K562 (cell line): ENCODE results near the gene CTPS1. TPM values are rescaled to one million over a fixed set of nuclear protein-coding genes. Genes with fewer than 3 reads are reported as not detected.

Source experiments
- ATAC-seq: fragments of 200-7000 bp; cut with Tn5 transposase; 3 replicates; pipeline ENCODE4 v1.9.1; 2020; ENCODE audit warnings: moderate library complexity
- BruUV-seq: library from RNA; stranded (reverse); fragments of 400-500 nt; replicated peaks from 2 replicates; lab custom pipeline; 2021; lab: Mats Ljungman, UMichigan
- CTCF ChIA-PET: fragments of 300-600 bp; formaldehyde crosslinking; extraction: SDS; loops from one replicate; lab custom pipeline; 2021; ENCODE audit warnings: low intra/inter-chr PET ratio; lab: Yijun Ruan, JAX
- POLR2A ChIA-PET: fragments of 300-600, 350-650 bp; sonication (Branson Sonifier 250); formaldehyde crosslinking; extraction: SDS; loops from one replicate; lab custom pipeline; 2021; ENCODE audit warnings: antibody characterized with exemption, inconsistent platforms; lab: Yijun Ruan, JAX
- DNase-seq, 4 experiments: peaks; one replicate each; pipeline versions ENCODE4 v3.0.0 to v3.0.0-alpha.2; 2011 to 2018; ENCODE audit warnings: low spot score in 3 of 4, mixed read lengths in 3 of 4; ENCODE audit errors: extremely low read depth in 1 of 4
- FAIRE-seq: peaks from 2 replicates; lab custom pipeline; 2011; peaks lifted over from hg19 to GRCh38; lab: Jason Lieb, UNC
- H2AFZ ChIP-seq: 2 replicates; pipeline ENCODE4 v1.6.0; 2011; ENCODE audit warnings: low read depth, low read length, control low read depth, inconsistent platforms
- H3K27ac ChIP-seq: fragments of 200-600 bp; 3 replicates; pipeline ENCODE4 v1.8.0; 2011; ENCODE audit warnings: low read depth, mild to moderate bottlenecking, control low read depth, inconsistent platforms, low read length, moderate library complexity, mixed read lengths; ENCODE audit errors: extremely low read depth
- H3K27me3 ChIP-seq, 2 experiments: fragments of 300-600 bp in 1 of 2; 2 replicates in 1 of 2; 3 replicates in 1 of 2; pipeline versions ENCODE4 v1.6.0 to v1.8.0; 2011; ENCODE audit warnings: inconsistent platforms in 2 of 2, low read length in 2 of 2, mild to moderate bottlenecking in 1 of 2, mixed read lengths in 1 of 2, moderate library complexity in 1 of 2; ENCODE audit not compliant: control insufficient read depth in 2 of 2, insufficient read depth in 2 of 2
- H3K36me3 ChIP-seq: fragments of 300-600 bp; 3 replicates; pipeline ENCODE4 v1.8.0; 2011; ENCODE audit warnings: mild to moderate bottlenecking, low read length, inconsistent platforms; ENCODE audit not compliant: control insufficient read depth, insufficient read depth
- H3K4me1 ChIP-seq, 2 experiments: fragments of 200-600 bp in 1 of 2; replicated peaks in 1 of 2; 2 replicates in 1 of 2; 3 replicates in 1 of 2; pipeline versions ENCODE4 v1.5.1 to v1.8.0; 2011; ENCODE audit warnings: inconsistent platforms in 2 of 2, low read length in 2 of 2, mild to moderate bottlenecking in 1 of 2, mixed read lengths in 1 of 2, moderate library complexity in 1 of 2; ENCODE audit not compliant: control insufficient read depth in 2 of 2, insufficient read depth in 2 of 2
- H3K4me2 ChIP-seq: 2 replicates; pipeline ENCODE4 v1.6.1; 2011; ENCODE audit warnings: low read length, control low read depth, inconsistent platforms, mixed read lengths; ENCODE audit not compliant: insufficient read depth
- H3K4me3 ChIP-seq: fragments of 200-600 bp; sonication (generic), shearing (Covaris generic); 2 replicates; pipeline ENCODE4 v1.5.1; 2016; ENCODE audit warnings: control low read depth, inconsistent platforms
- H3K79me2 ChIP-seq: fragments of 200-600 bp; 3 replicates; pipeline ENCODE4 v1.8.0; 2011; ENCODE audit warnings: low read length, inconsistent platforms; ENCODE audit not compliant: control insufficient read depth, insufficient read depth
- H3K9ac ChIP-seq, 2 experiments: 2 replicates each; pipeline versions ENCODE4 v1.6.0 to v1.6.1; 2011; ENCODE audit warnings: low read depth in 2 of 2, low read length in 2 of 2, control low read depth in 1 of 2, inconsistent platforms in 1 of 2, mild to moderate bottlenecking in 1 of 2, mixed read lengths in 1 of 2; ENCODE audit not compliant: insufficient read depth in 1 of 2
- H3K9me1 ChIP-seq: one replicate; pipeline ENCODE4 v1.6.0; 2011; ENCODE audit warnings: inconsistent platforms, mild to moderate bottlenecking, low read length, moderate library complexity; ENCODE audit not compliant: control insufficient read depth, insufficient read depth
- H3K9me3 ChIP-seq: replicated peaks from 2 replicates; pipeline ENCODE4 v1.5.1; 2011; ENCODE audit warnings: low read depth, low read length, inconsistent platforms; ENCODE audit not compliant: control insufficient read depth, insufficient read depth
- H4K20me1 ChIP-seq: replicated peaks from 2 replicates; pipeline ENCODE4 v1.6.1; 2011; ENCODE audit warnings: low read length, inconsistent platforms, mixed read lengths; ENCODE audit not compliant: control insufficient read depth, insufficient read depth
- CTBP1 ChIP-seq: fragments of 450-650 bp; IDR thresholded peaks from 2 replicates; pipeline ENCODE4 v1.6.1; 2016; ENCODE audit warnings: borderline replicate concordance
- GTF2E2 ChIP-seq: fragments of 200-800 bp; sonication (Bioruptor generic); IDR thresholded peaks from 2 replicates; pipeline ENCODE4 v1.6.1; 2016; ENCODE audit warnings: missing genetic modification characterization, missing compliant biosample characterization
- ILK ChIP-seq: fragments of 450-650 bp; IDR thresholded peaks from 2 replicates; pipeline ENCODE4 v1.6.1; 2016; ENCODE audit warnings: missing genetic modification characterization, low read depth, mild to moderate bottlenecking, missing compliant biosample characterization, moderate library complexity, borderline replicate concordance
- NFE2 ChIP-seq: IDR thresholded peaks from 2 replicates; pipeline ENCODE4 v1.6.1; 2014; ENCODE audit warnings: antibody characterized with exemption, low read depth
- RFX7 ChIP-seq: fragments of 250-450 bp; sonication (Bioruptor Pico); IDR thresholded peaks from 2 replicates; pipeline ENCODE4 v1.5.1; 2021; ENCODE audit warnings: mild to moderate bottlenecking
- SAFB2 ChIP-seq: fragments of 200-400 bp; formaldehyde crosslinking; IDR thresholded peaks from 2 replicates; pipeline ENCODE4 v1.6.1; 2018; ENCODE audit warnings: borderline replicate concordance, low read length, low read depth, moderate library complexity; ENCODE audit not compliant: severe bottlenecking
- SAP30 ChIP-seq: fragments of 200-600 bp; sonication (generic); IDR thresholded peaks from 2 replicates; pipeline ENCODE4 v1.6.1; 2012; ENCODE audit warnings: borderline replicate concordance, low read depth, mild to moderate bottlenecking, moderate library complexity, low read length, control low read depth, inconsistent platforms; ENCODE audit not compliant: insufficient read depth, poor library complexity, severe bottlenecking
- SP2 ChIP-seq: IDR thresholded peaks from 2 replicates; pipeline ENCODE4 v1.6.1; 2011; ENCODE audit warnings: mild to moderate bottlenecking, low read depth, low read length, moderate library complexity; ENCODE audit not compliant: poor library complexity, severe bottlenecking; ENCODE audit errors: extremely low read depth
- SRSF7 ChIP-seq: fragments of 200-400 bp; formaldehyde crosslinking; optimal IDR thresholded peaks from 2 replicates; pipeline ENCODE3; 2017; ENCODE audit warnings: mild to moderate bottlenecking, low read depth, low read length
- ZNF584 ChIP-seq: fragments of 200-800 bp; sonication (Bioruptor generic); IDR thresholded peaks from 2 replicates; pipeline ENCODE4 v1.6.1; 2016; ENCODE audit warnings: low read depth, mild to moderate bottlenecking, missing genetic modification characterization, missing compliant biosample characterization
- ZNF586 ChIP-seq: fragments of 450-650 bp; formaldehyde crosslinking; conservative IDR thresholded peaks from 2 replicates; pipeline ENCODE4 v1.4.0; 2020; ENCODE audit warnings: mild to moderate bottlenecking, moderate library complexity
- ZZZ3 ChIP-seq: fragments of 450-650 bp; IDR thresholded peaks from 2 replicates; pipeline ENCODE4 v1.6.1; 2016; ENCODE audit warnings: antibody characterized with exemption, mild to moderate bottlenecking, moderate library complexity
- WGBS: fragments of 100-300 bp; shearing (Covaris generic); methylation state at CpG from one replicate; pipeline ENCODE4 v1.1.6; 2016; ENCODE audit warnings: low coverage, mixed read lengths; ENCODE audit not compliant: insufficient coverage; ENCODE audit errors: missing lambda C conversion rate; 5-methylcytosine and 5-hydroxymethylcytosine counted together
- in situ Hi-C: fragments of 300-500 bp; cut with MboI; formaldehyde crosslinking; loops from 4 replicates; pipeline ENCODE4 v1.15.0; 2018; ENCODE audit warnings: inconsistent platforms, mixed read lengths
- intact Hi-C: fragments of 100-400 bp; cut with micrococcal nuclease; formaldehyde crosslinking; loops from 2 replicates; pipeline ENCODE4 v1.14.2; 2022
- polyA plus RNA-seq, 8 experiments: library from polyadenylated mRNA; depleted of rRNA in 4 of 8; stranded (reverse) in 5 of 8; unstranded in 3 of 8; fragments of >200 nt; fragmentation: Nextera tagmentation in 2 of 8; fragmentation: Illumina TruSeq in 1 of 8; extraction: Ambion mirVana in 2 of 8; extraction: Trizol in 1 of 8; gene quantifications; 2 replicates each; pipeline versions ENCODE4 v1.2.1 to v1.2.3, GENCODE V29; 2011 to 2014; ENCODE audit warnings: inconsistent platforms in 1 of 8, missing spikeins in 1 of 8
- total RNA-seq, 7 experiments: library from RNA; depleted of rRNA in 6 of 7; stranded (reverse); fragments of >200 nt in 6 of 7; fragmentation: Illumina TruSeq in 2 of 7; extraction: Trizol in 2 of 7; gene quantifications; 2 replicates each; pipeline versions ENCODE4 v1.2.1 to v1.2.3, GENCODE V29; 2011 to 2021; ENCODE audit warnings: low replicate concordance in 1 of 7
- TF ChIP-seq, protein P1 (sequence below): fragments of 450-650 bp; IDR thresholded peaks from 2 replicates; pipeline ENCODE4 v1.6.1; 2017; ENCODE audit warnings: antibody characterized with exemption
- TF ChIP-seq, protein P2 (sequence below): sonication (generic); formaldehyde crosslinking; IDR thresholded peaks from 2 replicates; pipeline ENCODE4 v1.8.1; 2022; ENCODE audit warnings: missing genetic modification reagents
- TF ChIP-seq, protein P3 (sequence below): sonication (generic); formaldehyde crosslinking; IDR thresholded peaks from 2 replicates; pipeline ENCODE4 v1.8.1; 2023; ENCODE audit warnings: mild to moderate bottlenecking, missing genetic modification reagents, moderate library complexity
- TF ChIP-seq, protein P4 (sequence below): conservative IDR thresholded peaks from 2 replicates; pipeline ENCODE4 v1.6.1; 2011; ENCODE audit warnings: low read depth, mild to moderate bottlenecking, low read length; ENCODE audit not compliant: control insufficient read depth

CTPS1 gene
- total and polyA plus RNA-seq, 9 of the 15 experiments (the other 6 are each of a cell fraction or from before 2014, with no cell fraction given): 44.4 to 164 (median 87.7) TPM

DNA sequence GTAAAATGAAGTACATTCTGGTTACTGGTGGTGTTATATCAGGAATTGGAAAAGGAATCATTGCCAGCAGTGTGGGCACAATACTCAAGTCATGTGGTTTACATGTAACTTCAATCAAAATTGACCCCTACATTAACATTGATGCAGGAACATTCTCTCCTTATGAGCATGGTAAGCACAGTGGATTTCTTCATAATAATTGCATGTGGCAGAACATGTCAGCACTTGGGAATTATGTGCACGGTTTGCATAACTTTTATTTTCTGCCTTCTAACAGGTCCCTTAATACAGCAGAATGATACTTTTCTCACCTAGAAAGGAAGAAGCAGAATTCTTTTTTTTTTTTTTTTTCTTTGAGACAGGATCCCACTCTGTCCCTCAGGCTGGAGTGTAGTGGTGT, 3.8 kb downstream of the CTPS1 start (continued):
- TF ChIP-seq, protein P1, sequence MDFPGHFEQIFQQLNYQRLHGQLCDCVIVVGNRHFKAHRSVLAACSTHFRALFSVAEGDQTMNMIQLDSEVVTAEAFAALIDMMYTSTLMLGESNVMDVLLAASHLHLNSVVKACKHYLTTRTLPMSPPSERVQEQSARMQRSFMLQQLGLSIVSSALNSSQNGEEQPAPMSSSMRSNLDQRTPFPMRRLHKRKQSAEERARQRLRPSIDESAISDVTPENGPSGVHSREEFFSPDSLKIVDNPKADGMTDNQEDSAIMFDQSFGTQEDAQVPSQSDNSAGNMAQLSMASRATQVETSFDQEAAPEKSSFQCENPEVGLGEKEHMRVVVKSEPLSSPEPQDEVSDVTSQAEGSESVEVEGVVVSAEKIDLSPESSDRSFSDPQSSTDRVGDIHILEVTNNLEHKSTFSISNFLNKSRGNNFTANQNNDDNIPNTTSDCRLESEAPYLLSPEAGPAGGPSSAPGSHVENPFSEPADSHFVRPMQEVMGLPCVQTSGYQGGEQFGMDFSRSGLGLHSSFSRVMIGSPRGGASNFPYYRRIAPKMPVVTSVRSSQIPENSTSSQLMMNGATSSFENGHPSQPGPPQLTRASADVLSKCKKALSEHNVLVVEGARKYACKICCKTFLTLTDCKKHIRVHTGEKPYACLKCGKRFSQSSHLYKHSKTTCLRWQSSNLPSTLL: no peak

DNA sequence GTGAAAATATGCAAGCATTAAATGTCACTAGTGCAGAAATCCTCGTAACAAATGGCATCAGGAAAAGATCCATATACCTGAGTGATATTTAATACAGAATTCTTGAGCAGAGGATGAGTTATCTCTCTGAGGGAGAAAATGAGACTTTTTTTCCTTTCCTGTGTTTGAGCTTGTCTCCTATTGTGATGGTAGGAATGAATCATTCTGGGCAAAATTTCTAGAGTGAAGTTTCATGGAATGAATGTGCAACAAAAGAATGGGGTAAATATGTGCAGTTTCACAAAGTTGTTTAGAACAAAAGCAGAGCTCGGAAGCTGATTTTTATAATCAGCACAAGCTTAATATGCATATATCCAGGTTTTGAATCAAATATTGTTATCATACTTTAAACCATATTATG, 4.6 kb downstream of the CTPS1 start:
- DNase-seq: no peak
- Histone ChIP-seq H3K36me3 (peaks cover 82% of the 10 kb centered on the region), H3K4me2 (no peak overlapping the region), H3K4me1 (peaks cover 20 to 30% of the 10 kb centered on the region in 2 experiments), H3K79me2 (peaks cover 55% of the 10 kb centered on the region), H2AFZ (no peak overlapping the region), H3K9ac (no peak overlapping the region), H3K4me3 (no peak overlapping the region), H3K27me3 (no peaks in the 10 kb centered on the region), H4K20me1 (peaks cover 11% of the 10 kb centered on the region), H3K9me1 (peaks cover 4% of the 10 kb centered on the region), H3K27ac (no peak overlapping the region), H3K9me3 (no peaks in the 10 kb centered on the region)
- intact Hi-C loops (no loop called here), in situ Hi-C loops (no loop called here)
- ATAC-seq: no peak
- no peak for FAIRE-seq
- POLR2A ChIA-PET: interaction anchor here (0.6 to 3.9 kb wide), 5 partner anchors 9 to 104 kb away, joined by 3 to 24 read pairs (median 3); no protein-coding TSS in a partner anchor
- 98% methylated on average over 2 of the region's 2 CpGs for WGBS
- CTCF ChIA-PET: no interaction called here
- no TSS peak for BruUV-seq
- TF ChIP-seq CTBP1 (no peak), SP2 (no peak), RFX7 (CRISPR knock-in tag) (no peak), ZZZ3 (no peak), GTF2E2 (tag) (no peak), SAFB2 (no peak), ZNF586 (no peak), SRSF7 (no peak), ZNF584 (CRISPR knock-in tag) (no peak), SAP30 (no peak), NFE2 (no peak), ILK (tag) (no peak)
- TF ChIP-seq, protein P2, sequence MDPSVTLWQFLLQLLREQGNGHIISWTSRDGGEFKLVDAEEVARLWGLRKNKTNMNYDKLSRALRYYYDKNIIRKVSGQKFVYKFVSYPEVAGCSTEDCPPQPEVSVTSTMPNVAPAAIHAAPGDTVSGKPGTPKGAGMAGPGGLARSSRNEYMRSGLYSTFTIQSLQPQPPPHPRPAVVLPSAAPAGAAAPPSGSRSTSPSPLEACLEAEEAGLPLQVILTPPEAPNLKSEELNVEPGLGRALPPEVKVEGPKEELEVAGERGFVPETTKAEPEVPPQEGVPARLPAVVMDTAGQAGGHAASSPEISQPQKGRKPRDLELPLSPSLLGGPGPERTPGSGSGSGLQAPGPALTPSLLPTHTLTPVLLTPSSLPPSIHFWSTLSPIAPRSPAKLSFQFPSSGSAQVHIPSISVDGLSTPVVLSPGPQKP (CRISPR knock-in tag): no peak
- TF ChIP-seq, protein P3, sequence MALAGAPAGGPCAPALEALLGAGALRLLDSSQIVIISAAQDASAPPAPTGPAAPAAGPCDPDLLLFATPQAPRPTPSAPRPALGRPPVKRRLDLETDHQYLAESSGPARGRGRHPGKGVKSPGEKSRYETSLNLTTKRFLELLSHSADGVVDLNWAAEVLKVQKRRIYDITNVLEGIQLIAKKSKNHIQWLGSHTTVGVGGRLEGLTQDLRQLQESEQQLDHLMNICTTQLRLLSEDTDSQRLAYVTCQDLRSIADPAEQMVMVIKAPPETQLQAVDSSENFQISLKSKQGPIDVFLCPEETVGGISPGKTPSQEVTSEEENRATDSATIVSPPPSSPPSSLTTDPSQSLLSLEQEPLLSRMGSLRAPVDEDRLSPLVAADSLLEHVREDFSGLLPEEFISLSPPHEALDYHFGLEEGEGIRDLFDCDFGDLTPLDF (CRISPR knock-in tag): no peak
- TF ChIP-seq, protein P4, sequence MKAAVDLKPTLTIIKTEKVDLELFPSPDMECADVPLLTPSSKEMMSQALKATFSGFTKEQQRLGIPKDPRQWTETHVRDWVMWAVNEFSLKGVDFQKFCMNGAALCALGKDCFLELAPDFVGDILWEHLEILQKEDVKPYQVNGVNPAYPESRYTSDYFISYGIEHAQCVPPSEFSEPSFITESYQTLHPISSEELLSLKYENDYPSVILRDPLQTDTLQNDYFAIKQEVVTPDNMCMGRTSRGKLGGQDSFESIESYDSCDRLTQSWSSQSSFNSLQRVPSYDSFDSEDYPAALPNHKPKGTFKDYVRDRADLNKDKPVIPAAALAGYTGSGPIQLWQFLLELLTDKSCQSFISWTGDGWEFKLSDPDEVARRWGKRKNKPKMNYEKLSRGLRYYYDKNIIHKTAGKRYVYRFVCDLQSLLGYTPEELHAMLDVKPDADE: no peak
